Measurements from ENCODE around the gene WDR4. TPM values are rescaled to one million over a fixed set of nuclear protein-coding genes. Genes with fewer than 3 reads are reported as not detected.
"Not testable (repeated sequence)": the region's sequence is repeated elsewhere in the genome, so short reads cannot be mapped to it uniquely, and the experiment has no call there.

WDR4 gene
- total RNA-seq, 1 donor from 2014 or later = 18.6 TPM

GRCh38 chr21:42878678-42878992, 704 bp downstream of the WDR4 start:
- no peak for DNase-seq (ENCODE audit: low spot score)

DNA sequence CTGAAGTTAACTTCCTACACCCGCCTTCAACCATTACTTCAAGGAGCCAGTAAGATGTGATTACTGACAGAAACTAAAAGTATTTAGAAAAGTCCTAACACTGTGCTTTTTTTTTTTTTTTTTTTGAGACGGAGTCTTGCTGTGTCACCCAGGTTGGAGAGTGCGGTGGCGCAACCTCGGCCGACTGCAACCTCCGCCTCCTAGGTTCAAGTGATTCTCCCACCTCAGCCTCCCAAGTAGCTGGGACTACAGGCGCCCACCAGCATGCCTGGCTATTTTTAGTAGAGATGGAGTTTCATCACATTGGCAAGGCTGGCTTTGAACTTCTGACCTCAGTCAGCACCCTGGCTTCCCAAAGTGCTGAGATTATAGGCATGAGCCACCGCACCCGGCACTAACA, 3.5 kb downstream of the WDR4 start:
- not testable (repeated sequence) for DNase-seq (ENCODE audit: low spot score)

DNA sequence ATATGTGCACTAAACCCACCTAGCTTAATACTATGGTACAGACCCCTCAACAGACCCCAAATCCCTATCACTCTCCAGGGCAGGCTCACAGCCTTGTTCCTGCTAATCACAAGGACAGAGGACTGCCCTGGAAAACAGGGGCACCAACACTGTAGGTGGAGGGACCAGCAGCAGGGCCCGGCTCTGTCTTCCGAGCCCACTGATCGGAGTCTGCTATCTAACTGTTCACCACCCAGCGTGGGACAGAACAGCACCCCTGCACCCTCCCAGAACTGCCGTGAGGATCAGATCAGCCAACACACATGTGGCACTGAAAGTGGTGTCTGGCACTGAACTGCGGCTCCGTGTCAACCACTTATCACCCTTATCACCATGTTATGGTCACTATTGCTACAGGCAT, 6.2 kb downstream of the WDR4 start:
- DNase-seq (ENCODE audit: low spot score) = no peak

GRCh38 chr21:42868196-42868595, 11.1 kb downstream of the WDR4 start:
- no peak for DNase-seq (ENCODE audit: low spot score)

GRCh38 chr21:42865776-42866160, 13.6 kb downstream of the WDR4 start:
- DNase-seq (ENCODE audit: low spot score) = no peak

- no peak for DNase-seq (ENCODE audit: low spot score)
These were observed 14.2 kb downstream of the WDR4 start for GRCh38 chr21:42864815-42865775.

DNA sequence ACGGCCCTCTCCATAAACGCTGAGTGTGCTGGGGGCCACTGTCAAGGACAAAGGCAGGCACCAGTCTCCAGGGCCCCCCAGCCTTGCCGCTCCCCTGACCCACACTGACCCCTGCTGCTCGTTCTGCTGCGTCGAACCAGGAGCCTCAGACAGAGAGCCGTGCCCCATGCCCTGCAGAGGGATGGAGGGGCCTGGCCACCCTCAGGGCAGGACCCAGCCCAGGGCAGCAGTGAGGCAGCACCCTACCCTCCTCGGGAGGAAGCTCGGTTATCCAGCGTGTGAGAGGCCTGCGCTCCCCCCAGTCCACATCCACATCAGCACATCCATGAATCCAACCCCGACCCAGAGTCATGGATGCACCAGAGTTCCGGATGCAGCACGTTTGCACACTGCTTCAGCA, 15.1 kb downstream of the WDR4 start:
- no peak for DNase-seq (ENCODE audit: low spot score)

GRCh38 chr21:42863504-42863870, 15.9 kb downstream of the WDR4 start:
- no peak for DNase-seq (ENCODE audit: low spot score)

DNA sequence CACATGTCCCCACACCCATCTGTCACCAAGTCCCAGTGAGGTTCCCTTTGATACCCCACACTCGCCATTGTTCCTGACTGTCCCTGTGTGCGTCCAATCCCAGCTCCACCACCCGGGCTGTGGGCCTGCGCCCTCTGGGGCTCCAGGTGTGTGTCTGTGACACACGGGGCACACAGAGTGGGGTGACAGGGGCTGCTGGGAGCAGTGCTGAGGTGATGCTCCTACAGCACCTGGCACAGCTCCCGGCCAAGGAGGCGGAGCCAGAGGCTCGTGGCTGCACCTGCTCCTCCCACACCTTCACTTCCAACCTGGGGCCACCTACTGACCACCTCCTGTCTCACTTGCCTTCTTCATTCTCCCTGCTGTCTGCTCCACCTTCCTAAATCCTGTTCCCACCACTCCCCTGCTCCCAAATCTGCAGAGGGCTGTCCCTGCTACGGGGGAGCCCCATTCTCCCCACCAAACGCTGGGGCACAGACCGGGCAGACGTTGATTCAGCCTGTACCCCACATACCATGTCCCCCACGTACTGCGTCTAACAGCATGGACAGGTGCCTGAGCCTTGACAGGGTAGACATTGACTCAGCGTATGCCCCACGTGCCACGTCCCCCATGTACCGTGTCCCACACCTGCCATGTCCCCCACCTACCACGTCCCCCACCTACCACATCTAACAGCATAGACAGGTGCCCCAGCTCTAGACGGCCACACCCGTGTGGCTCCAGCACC, 16.4 kb downstream of the WDR4 start:
- no peak for DNase-seq (ENCODE audit: low spot score)

- DNase-seq (ENCODE audit: low spot score) = no peak
These were observed 17.4 kb downstream of the WDR4 start for GRCh38 chr21:42861848-42862400.

GRCh38 chr21:42861311-42861847, 18.0 kb downstream of the WDR4 start:
- no peak for DNase-seq (ENCODE audit: low spot score)

GRCh38 chr21:42860345-42860744, 19.0 kb downstream of the WDR4 start:
- no peak for DNase-seq (ENCODE audit: low spot score)

GRCh38 chr21:42859891-42860230, 19.5 kb downstream of the WDR4 start:
- DNase-seq (ENCODE audit: low spot score) = no peak

DNA sequence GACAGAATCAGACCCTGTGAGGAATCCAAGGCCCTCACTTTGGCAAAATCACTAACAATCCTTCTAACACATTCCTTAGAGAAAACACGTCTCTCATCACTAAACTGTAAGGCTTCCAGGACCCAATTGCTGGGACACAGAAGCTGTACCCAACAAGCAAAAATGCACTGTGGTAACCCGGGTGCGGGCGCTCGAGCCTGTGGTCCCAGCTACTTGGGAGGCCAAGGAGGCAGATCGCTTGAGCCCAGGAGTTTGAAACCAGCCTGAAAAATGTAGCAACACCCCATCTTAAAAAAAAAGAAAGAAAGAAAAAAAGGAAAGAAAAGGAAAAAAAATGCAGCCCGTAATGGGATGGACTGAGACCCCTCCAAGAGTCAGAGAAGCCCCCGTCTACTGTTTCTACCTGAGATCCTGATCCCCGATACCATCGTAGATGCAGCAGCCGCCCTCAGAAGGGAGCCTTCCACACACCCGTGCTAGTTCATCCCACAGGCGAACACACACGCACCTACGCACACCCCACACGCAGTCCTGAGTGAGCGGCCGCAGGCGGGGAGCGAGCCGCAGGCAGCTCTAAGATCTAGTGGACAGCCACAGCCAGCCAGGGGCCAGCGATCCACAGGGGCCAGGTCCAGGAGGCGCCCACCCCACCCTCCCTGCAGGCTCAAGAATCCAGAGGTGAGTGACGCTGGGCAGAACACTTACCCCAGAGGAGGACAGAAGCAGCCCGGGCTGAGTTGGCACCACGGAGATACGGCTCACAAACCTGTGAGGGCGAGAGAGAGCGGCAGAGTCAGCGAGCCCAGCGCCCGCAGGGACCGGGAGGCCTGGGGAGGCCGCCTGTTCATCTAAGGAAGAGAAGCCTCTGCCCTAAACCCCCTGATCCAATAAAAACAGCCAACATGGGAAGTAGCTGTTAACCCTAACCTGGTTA, 20.1 kb downstream of the WDR4 start:
- DNase-seq (ENCODE audit: low spot score) = no peak

- DNase-seq (ENCODE audit: low spot score) = no peak
These were observed 21.0 kb downstream of the WDR4 start for GRCh38 chr21:42858185-42858847.

- DNase-seq (ENCODE audit: low spot score) = no peak
These were observed 22.1 kb downstream of the WDR4 start for GRCh38 chr21:42857216-42857615.

DNA sequence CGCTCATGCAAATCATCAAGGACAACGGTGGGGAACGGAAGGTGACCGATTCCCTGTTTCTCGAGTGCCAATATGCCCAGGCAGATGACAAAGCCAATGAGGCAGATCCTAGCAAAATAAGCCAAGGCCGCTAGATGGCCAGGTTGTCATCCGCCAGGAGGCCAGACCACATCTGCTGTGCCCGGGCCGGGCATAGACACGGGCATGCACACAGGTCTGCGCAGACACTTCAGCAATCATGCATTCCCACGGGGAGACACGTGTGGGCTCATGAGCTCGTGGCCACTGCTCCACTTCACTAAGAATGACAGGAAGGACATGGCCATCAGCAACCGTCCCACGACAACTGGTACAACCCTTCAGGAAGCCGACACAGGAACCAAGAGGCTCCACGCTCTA, 23.4 kb downstream of the WDR4 start:
- no peak for DNase-seq (ENCODE audit: low spot score)

DNA sequence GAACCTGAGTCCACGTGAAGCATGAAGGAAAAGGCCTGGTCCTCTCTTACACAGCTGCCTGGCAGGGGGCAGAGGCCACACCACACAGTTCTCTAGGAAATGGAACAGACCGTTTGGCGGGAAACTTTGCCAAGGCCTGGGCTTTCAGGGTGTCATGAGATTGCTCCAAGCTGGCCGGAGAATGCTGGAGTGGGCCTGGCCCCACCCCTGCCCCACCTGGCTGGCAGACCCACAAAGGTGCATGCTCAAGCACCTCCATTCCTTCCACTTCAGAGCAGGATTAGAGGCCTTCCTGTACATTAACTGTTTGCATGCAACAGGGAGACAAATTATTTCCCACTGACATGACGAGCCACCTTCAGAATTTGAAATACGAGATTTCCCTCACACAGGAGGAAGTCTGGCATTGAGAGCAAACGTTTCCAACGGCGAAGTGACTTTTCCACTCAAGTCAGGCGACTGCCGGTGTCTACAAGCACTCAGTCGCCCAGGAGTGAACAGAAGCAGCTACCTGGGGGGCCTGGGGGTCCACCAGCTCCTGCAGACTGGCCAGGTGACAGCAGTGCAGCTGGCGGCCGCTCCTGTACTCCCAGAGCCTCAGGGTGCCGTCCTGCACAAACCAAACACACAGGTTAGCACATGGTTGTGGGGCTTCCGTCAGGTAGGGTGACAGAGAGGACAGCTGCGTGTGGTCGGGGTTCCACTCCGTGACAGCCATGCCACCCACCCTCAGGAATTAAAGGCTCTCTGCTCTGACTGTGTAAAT, 24.0 kb downstream of the WDR4 start:
- no peak for DNase-seq (ENCODE audit: low spot score)

GRCh38 chr21:42854246-42855010, 24.9 kb downstream of the WDR4 start:
- no peak for DNase-seq (ENCODE audit: low spot score)

All from mesenteric fat pad (tissue), 1 donor.